Caco-2 (cell line): Measurements from ENCODE around the gene CSAD. TPM values are rescaled to one million over a fixed set of nuclear protein-coding genes. Genes with fewer than 3 reads are reported as not detected.

ENCODE experiments used
- BruUV-seq: library from RNA; stranded (reverse); fragments of 400-500 nt; replicated peaks from 2 replicates; lab custom pipeline; 2021; lab: Mats Ljungman, UMichigan
- CTCF ChIA-PET: fragments of 300-600 bp; sonication (Branson Sonifier 250); formaldehyde crosslinking; loops from one replicate; lab custom pipeline; 2022; ENCODE audit warnings: antibody characterized with exemption; lab: Charles Lee
- POLR2A ChIA-PET: fragments of 300-600 bp; sonication (Branson Sonifier 250); formaldehyde crosslinking; loops from one replicate; lab custom pipeline; 2022; ENCODE audit warnings: antibody characterized with exemption; lab: Charles Lee
- DNase-seq, 2 experiments: peaks; one replicate each; pipeline versions ENCODE4 v3.0.0 to v3.0.0-alpha.2; 2020 to 2022
- H3K27me3 ChIP-seq: replicated peaks from 2 replicates; pipeline ENCODE4 v1.6.0; 2011; ENCODE audit warnings: low read length; ENCODE audit not compliant: control insufficient read depth, insufficient read depth
- H3K36me3 ChIP-seq: 2 replicates; pipeline ENCODE4 v1.5.1; 2011; ENCODE audit warnings: low read length; ENCODE audit not compliant: control insufficient read depth, insufficient read depth
- H3K4me1 ChIP-seq: fragments of 250-450 bp; sonication (Bioruptor Pico); 2 replicates; pipeline ENCODE4 v1.5.1; 2020; ENCODE audit warnings: mild to moderate bottlenecking
- H3K4me3 ChIP-seq: 2 replicates; pipeline ENCODE4 v1.5.1; 2011; ENCODE audit warnings: low read depth, mild to moderate bottlenecking, control low read depth, low read length
- H3K9me3 ChIP-seq: fragments of 250-450 bp; sonication (Bioruptor Pico); 2 replicates; pipeline ENCODE4 v1.5.1; 2020; ENCODE audit warnings: mild to moderate bottlenecking, moderate library complexity
- H3K27ac Mint-ChIP-seq: one replicate; pipeline ENCODE4 v1.8.0; 2022; ENCODE audit warnings: mixed read lengths; ENCODE audit not compliant: unreplicated experiment
- H3K27me3 Mint-ChIP-seq: one replicate; pipeline ENCODE4 v1.8.0; 2022; ENCODE audit warnings: mixed read lengths; ENCODE audit not compliant: insufficient read depth, unreplicated experiment
- H3K36me3 Mint-ChIP-seq: one replicate; pipeline ENCODE4 v1.8.0; 2022; ENCODE audit warnings: mild to moderate bottlenecking, mixed read lengths; ENCODE audit not compliant: insufficient read depth, unreplicated experiment
- H3K4me1 Mint-ChIP-seq: one replicate; pipeline ENCODE4 v1.8.0; 2022; ENCODE audit warnings: low read depth, mixed read lengths; ENCODE audit not compliant: unreplicated experiment
- H3K4me3 Mint-ChIP-seq: one replicate; pipeline ENCODE4 v1.8.0; 2022; ENCODE audit warnings: mild to moderate bottlenecking, moderate library complexity, mixed read lengths; ENCODE audit not compliant: unreplicated experiment
- H3K9me3 Mint-ChIP-seq: one replicate; pipeline ENCODE4 v1.8.0; 2022; ENCODE audit warnings: mixed read lengths; ENCODE audit not compliant: unreplicated experiment
- CTCF ChIP-seq, 2 experiments: fragments of 200-600 bp in 1 of 2; IDR thresholded peaks; 1 replicate in 1 of 2; 2 replicates in 1 of 2; pipeline versions ENCODE4 v1.5.1 to v1.8.0; 2011 to 2022; ENCODE audit warnings: antibody characterized with exemption in 1 of 2, control low read depth in 1 of 2, inconsistent platforms in 1 of 2, low read depth in 1 of 2, low read length in 1 of 2, mild to moderate bottlenecking in 1 of 2, moderate library complexity in 1 of 2; ENCODE audit not compliant: insufficient read depth in 1 of 2, severe bottlenecking in 1 of 2, unreplicated experiment in 1 of 2
- intact Hi-C: fragments of 100-400 bp; cut with micrococcal nuclease; formaldehyde crosslinking; loops from one replicate; pipeline ENCODE4 v1.10.0; 2022; ENCODE audit not compliant: unreplicated experiment
- total RNA-seq: library from RNA; stranded (reverse); gene quantifications from 2 replicates; pipeline ENCODE4 v1.2.3, GENCODE V29; 2022

CSAD gene
- total RNA-seq, 1 experiment from 2014 or later: 20.1 TPM

GRCh38 chr12:53122961-53123468 lies 57.7 kb downstream of the CSAD start:
- DNase-seq: no peak
- no peak overlapping the region for H3K4me3 ChIP-seq
- Mint-ChIP-seq H3K9me3 (no peaks in the 10 kb centered on the region), H3K27ac (peak overlapping the region; percentile 3), H3K4me1 (peaks cover 26% of the 10 kb centered on the region), H3K36me3 (peaks cover 7% of the 10 kb centered on the region), H3K4me3 (no peak overlapping the region), H3K27me3 (peaks cover 5% of the 10 kb centered on the region)
- ChIA-PET CTCF (no interaction called here), POLR2A (interaction anchor here (0.6 to 1.2 kb wide), 2 partner anchors 20 to 33 kb away, joined by 3 to 8 read pairs; partner anchors contain the start of gene SOAT2)
- peaks cover 15% of the 10 kb centered on the region; the same call in 1 of the 2 replicates for H3K4me1 ChIP-seq
- no peaks in the 10 kb centered on the region for H3K27me3 ChIP-seq
- no TSS peak for BruUV-seq
- H3K9me3 ChIP-seq: no peaks in the 10 kb centered on the region
- TF ChIP-seq CTCF (IDR thresholded peaks at IDR 0.05; ENCODE audit: insufficient read depth in 1 of 2, low read depth in 1 of 2, low read length in 1 of 2, severe bottlenecking in 1 of 2, unreplicated experiment in 1 of 2): no peak
- 0 out of 2 replicates have a peak, but pooled peaks cover 1% of the 10 kb centered on the region for H3K36me3 ChIP-seq
- intact Hi-C loops: no loop called here

GRCh38 chr12:53120685-53121525 lies 59.8 kb downstream of the CSAD start:
- H3K4me1 ChIP-seq: peaks cover 15% of the 10 kb centered on the region; the same call in 1 of the 2 replicates
- 0 out of 2 replicates have a peak, but pooled peaks cover 1% of the 10 kb centered on the region for H3K36me3 ChIP-seq
- Mint-ChIP-seq H3K4me1 (peaks cover 21% of the 10 kb centered on the region), H3K27ac (peak overlapping the region; percentile 11), H3K36me3 (peaks cover 7% of the 10 kb centered on the region), H3K27me3 (no peaks in the 10 kb centered on the region), H3K4me3 (no peak overlapping the region), H3K9me3 (no peaks in the 10 kb centered on the region)
- no peaks in the 10 kb centered on the region for H3K27me3 ChIP-seq
- POLR2A ChIA-PET: no interaction called here
- CTCF ChIA-PET: interaction anchor here (0.8 to 0.9 kb wide), 2 partner anchors 22 to 55 kb away, joined by 3 read pairs; no protein-coding TSS in a partner anchor
- no peaks in the 10 kb centered on the region for H3K9me3 ChIP-seq
- intact Hi-C loops: no loop called here
- no peak for DNase-seq
- TF ChIP-seq CTCF (IDR thresholded peaks at IDR 0.05; ENCODE audit: insufficient read depth in 1 of 2, low read depth in 1 of 2, low read length in 1 of 2, severe bottlenecking in 1 of 2, unreplicated experiment in 1 of 2): no peak
- BruUV-seq: no TSS peak
- no peak overlapping the region for H3K4me3 ChIP-seq

- H3K9me3 ChIP-seq: no peaks in the 10 kb centered on the region
- CTCF ChIA-PET: no interaction called here
- intact Hi-C loops: no loop called here
- no peak overlapping the region for H3K4me3 ChIP-seq
- H3K27ac Mint-ChIP-seq: no peak overlapping the region
- H3K27me3 ChIP-seq: no peaks in the 10 kb centered on the region
- POLR2A ChIA-PET: no interaction called here
- no peak overlapping the region for H3K4me3 Mint-ChIP-seq
- peaks cover 7% of the 10 kb centered on the region for H3K36me3 Mint-ChIP-seq
- peaks cover 31% of the 10 kb centered on the region for H3K4me1 ChIP-seq
- TF ChIP-seq CTCF (IDR thresholded peaks at IDR 0.05; ENCODE audit: insufficient read depth in 1 of 2, low read depth in 1 of 2, low read length in 1 of 2, severe bottlenecking in 1 of 2, unreplicated experiment in 1 of 2): no peak
- H3K36me3 ChIP-seq: no peaks in the 10 kb centered on the region
- H3K27me3 Mint-ChIP-seq: no peaks in the 10 kb centered on the region
- no peak for DNase-seq
- peaks cover 21% of the 10 kb centered on the region for H3K4me1 Mint-ChIP-seq
- no peaks in the 10 kb centered on the region for H3K9me3 Mint-ChIP-seq
- BruUV-seq: no TSS peak
These were observed 61.9 kb downstream of the CSAD start for GRCh38 chr12:53118751-53119300.
